ENCODE measurements around the gene SF3A1. TPM values are rescaled to one million over a fixed set of nuclear protein-coding genes. Genes with fewer than 3 reads are reported as not detected.

Gene SF3A1
- total RNA-seq, 1 donor from 2014 or later: 115 TPM

DNA sequence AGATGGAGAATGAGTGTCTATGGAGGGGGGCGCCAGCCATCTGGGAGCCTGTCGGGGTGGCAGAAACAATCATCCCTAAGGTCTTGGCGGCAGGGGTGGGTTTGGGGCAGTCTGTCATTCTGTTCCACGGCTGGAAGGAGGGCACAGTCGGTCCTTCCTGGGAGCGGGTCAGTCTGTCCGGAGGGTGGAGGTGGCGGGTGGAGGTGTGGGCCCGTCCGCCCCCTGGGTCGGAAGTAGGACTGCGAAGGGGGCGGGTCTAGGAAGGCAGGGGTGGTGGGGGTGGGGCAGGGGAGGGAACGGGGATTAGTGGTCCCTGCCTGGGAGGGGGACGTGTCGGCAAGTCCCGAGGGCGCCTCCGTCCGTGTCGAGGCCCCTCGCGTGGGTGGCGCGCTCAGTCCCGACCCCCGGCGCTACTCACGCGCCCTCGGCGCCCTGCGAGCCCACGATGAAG lies 30.4 kb downstream of the SF3A1 start:
- DNase-seq (ENCODE audit: low spot score): no peak

GRCh38 chr22:30325724-30326254 lies 30.9 kb downstream of the SF3A1 start:
- Mint-ChIP-seq H3K4me1 (ENCODE audit: low read depth) (peaks cover 59% of the 10 kb centered on the region), H3K4me3 (ENCODE audit: unreplicated experiment) (peak overlapping the region; percentile 83), H3K27me3 (ENCODE audit: low read depth) (no peaks in the 10 kb centered on the region), H3K36me3 (ENCODE audit: low read depth) (peaks cover 3% of the 10 kb centered on the region), H3K27ac (ENCODE audit: unreplicated experiment) (peak overlapping the region; percentile 89), H3K9me3 (ENCODE audit: low read depth) (no peaks in the 10 kb centered on the region)
- DNase-seq (ENCODE audit: low spot score): no peak
- no peak for TF ChIP-seq CTCF (IDR thresholded peaks at IDR 0.05)

More for the DNA sequence above, 30.4 kb downstream of the SF3A1 start:
- H3K27me3 Mint-ChIP-seq (ENCODE audit: low read depth): no peaks in the 10 kb centered on the region
- H3K4me1 Mint-ChIP-seq (ENCODE audit: low read depth): peaks cover 59% of the 10 kb centered on the region
- H3K36me3 Mint-ChIP-seq (ENCODE audit: low read depth): peaks cover 3% of the 10 kb centered on the region
- peak; percentile 7 for TF ChIP-seq CTCF (IDR thresholded peaks at IDR 0.05)
- no peaks in the 10 kb centered on the region for H3K9me3 Mint-ChIP-seq (ENCODE audit: low read depth)
- peak overlapping the region; percentile 89 for H3K27ac Mint-ChIP-seq (ENCODE audit: unreplicated experiment)
- peak overlapping the region; percentile 83 for H3K4me3 Mint-ChIP-seq (ENCODE audit: unreplicated experiment)

DNA sequence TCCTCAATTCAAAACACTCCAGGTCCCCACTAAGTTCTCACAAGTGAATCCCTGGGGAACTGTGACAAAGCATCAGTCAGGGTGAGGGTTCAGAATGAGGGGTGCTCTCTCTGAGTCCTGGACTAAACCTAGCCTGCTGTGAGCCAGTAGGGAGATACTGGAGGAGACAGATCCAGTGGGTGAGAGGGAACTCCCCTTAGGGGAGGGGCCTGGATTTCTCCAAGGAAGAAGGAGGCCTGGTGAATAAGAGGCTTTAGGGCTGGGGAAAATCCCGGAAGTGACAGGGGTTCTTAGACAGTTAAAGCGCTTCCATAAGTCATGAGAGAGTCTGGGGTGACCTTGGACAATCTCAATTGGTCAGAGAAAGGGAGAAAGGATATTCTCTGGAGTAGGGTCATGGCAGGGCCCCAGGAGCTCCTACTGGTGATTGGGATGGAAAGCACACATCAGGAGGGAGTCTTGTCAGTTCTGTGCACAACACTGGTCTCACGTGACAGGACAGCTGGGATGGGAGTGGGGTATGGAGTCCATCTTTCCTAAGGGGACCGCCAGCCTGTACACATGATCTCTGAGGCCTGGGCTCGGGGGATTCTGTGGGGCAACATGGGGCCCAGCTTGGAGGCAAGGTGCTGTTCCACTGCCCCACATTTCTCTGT lies 31.5 kb downstream of the SF3A1 start:
- peak overlapping the region; percentile 83 for H3K4me3 Mint-ChIP-seq (ENCODE audit: unreplicated experiment)
- TF ChIP-seq CTCF (IDR thresholded peaks at IDR 0.05): no peak
- peak overlapping the region; percentile 89 for H3K27ac Mint-ChIP-seq (ENCODE audit: unreplicated experiment)
- no peaks in the 10 kb centered on the region for H3K9me3 Mint-ChIP-seq (ENCODE audit: low read depth)
- peaks cover 2% of the 10 kb centered on the region for H3K36me3 Mint-ChIP-seq (ENCODE audit: low read depth)
- H3K4me1 Mint-ChIP-seq (ENCODE audit: low read depth): peaks cover 56% of the 10 kb centered on the region
- DNase-seq (ENCODE audit: low spot score): no peak
- no peaks in the 10 kb centered on the region for H3K27me3 Mint-ChIP-seq (ENCODE audit: low read depth)

- no peak for DNase-seq (ENCODE audit: low spot score)
- Mint-ChIP-seq H3K9me3 (ENCODE audit: low read depth) (no peaks in the 10 kb centered on the region), H3K4me1 (ENCODE audit: low read depth) (peaks cover 64% of the 10 kb centered on the region), H3K4me3 (ENCODE audit: unreplicated experiment) (peak overlapping the region; percentile 83), H3K27me3 (ENCODE audit: low read depth) (no peaks in the 10 kb centered on the region), H3K36me3 (ENCODE audit: low read depth) (peaks cover 5% of the 10 kb centered on the region), H3K27ac (ENCODE audit: unreplicated experiment) (peak overlapping the region; percentile 89)
- no peak for TF ChIP-seq CTCF (IDR thresholded peaks at IDR 0.05)
Measured at GRCh38 chr22:30324014-30324730, 32.5 kb downstream of the SF3A1 start.

GRCh38 chr22:30323246-30323645 lies 33.4 kb downstream of the SF3A1 start:
- no peak for DNase-seq (ENCODE audit: low spot score)
- H3K27ac Mint-ChIP-seq (ENCODE audit: unreplicated experiment): no peak overlapping the region
- no peak for TF ChIP-seq CTCF (IDR thresholded peaks at IDR 0.05)
- peaks cover 6% of the 10 kb centered on the region for H3K36me3 Mint-ChIP-seq (ENCODE audit: low read depth)
- no peak overlapping the region for H3K4me3 Mint-ChIP-seq (ENCODE audit: unreplicated experiment)
- H3K9me3 Mint-ChIP-seq (ENCODE audit: low read depth): no peaks in the 10 kb centered on the region
- H3K4me1 Mint-ChIP-seq (ENCODE audit: low read depth): peaks cover 61% of the 10 kb centered on the region
- H3K27me3 Mint-ChIP-seq (ENCODE audit: low read depth): no peaks in the 10 kb centered on the region
